Panc1 (cell line): ENCODE results near the gene PRKCA. TPM values are rescaled to one million over a fixed set of nuclear protein-coding genes. Genes with fewer than 3 reads are reported as not detected.

Experiments
- ATAC-seq: fragments of 200-7000 bp; cut with Tn5 transposase; 2 replicates; pipeline ENCODE4 v1.9.1; 2020; ENCODE audit warnings: mild to moderate bottlenecking, moderate library complexity
- BruUV-seq: library from RNA; stranded (reverse); fragments of 400-500 nt; replicated peaks from 2 replicates; lab custom pipeline; 2021; lab: Mats Ljungman, UMichigan
- CTCF ChIA-PET: fragments of 300-600 bp; sonication (Branson Sonifier 250); formaldehyde crosslinking; loops from one replicate; lab custom pipeline; 2022; ENCODE audit warnings: antibody characterized with exemption; lab: Charles Lee
- POLR2A ChIA-PET: fragments of 300-600 bp; sonication (Branson Sonifier 250); formaldehyde crosslinking; loops from one replicate; lab custom pipeline; 2022; ENCODE audit warnings: antibody characterized with exemption; lab: Charles Lee
- DNase-seq: peaks from one replicate; pipeline ENCODE4 v3.0.0-alpha.2; 2010; ENCODE audit warnings: low read depth, low spot score
- H3K27ac ChIP-seq: 2 replicates; pipeline ENCODE4 v1.5.1; 2011; ENCODE audit warnings: mild to moderate bottlenecking, low read length, inconsistent platforms
- H3K27me3 ChIP-seq: fragments of 200-500 bp; sonication (Bioruptor generic); 2 replicates; pipeline ENCODE4 v1.6.0; 2014; ENCODE audit warnings: low read length, inconsistent platforms; ENCODE audit not compliant: control insufficient read depth, insufficient read depth
- H3K36me3 ChIP-seq: fragments of 200-500 bp; sonication (Bioruptor generic); 2 replicates; pipeline ENCODE4 v1.5.1; 2014; ENCODE audit warnings: inconsistent platforms, mild to moderate bottlenecking, low read length, moderate library complexity; ENCODE audit not compliant: control insufficient read depth, insufficient read depth
- H3K4me1 ChIP-seq: 2 replicates; pipeline ENCODE4 v1.5.1; 2011; ENCODE audit warnings: inconsistent platforms, mild to moderate bottlenecking, low read length, moderate library complexity; ENCODE audit not compliant: control insufficient read depth, insufficient read depth
- H3K4me3 ChIP-seq, 2 experiments: 2 replicates each; pipeline ENCODE4 v1.5.1; 2011 to 2012; ENCODE audit warnings: low read depth in 2 of 2, low read length in 2 of 2, mild to moderate bottlenecking in 2 of 2, inconsistent platforms in 1 of 2, moderate library complexity in 1 of 2
- H3K9me3 ChIP-seq: fragments of 200-500 bp; sonication (Bioruptor generic); 2 replicates; pipeline ENCODE4 v1.5.1; 2014; ENCODE audit warnings: low read depth, mild to moderate bottlenecking, inconsistent platforms, low read length, moderate library complexity; ENCODE audit not compliant: control insufficient read depth, insufficient read depth
- POLR2AphosphoS5 ChIP-seq: IDR thresholded peaks from 2 replicates; pipeline ENCODE4 v1.6.1; 2012; ENCODE audit warnings: mild to moderate bottlenecking, low read depth, low read length, moderate library complexity
- SIN3A ChIP-seq: IDR thresholded peaks from 2 replicates; pipeline ENCODE4 v1.6.1; 2012; ENCODE audit warnings: low read depth, mild to moderate bottlenecking, low read length, moderate library complexity, borderline replicate concordance; ENCODE audit not compliant: insufficient read depth
- TCF7L2 ChIP-seq: IDR thresholded peaks from 2 replicates; pipeline ENCODE4 v1.6.1; 2011; ENCODE audit warnings: mild to moderate bottlenecking, low read depth, low read length, inconsistent platforms
- in situ Hi-C: cut with HindIII; loops from 2 replicates; pipeline ENCODE4 v1.10.0; 2016; ENCODE audit warnings: low sequenced_read_pairs, low pct_unique_long_range_greater_than_20kb
- intact Hi-C: fragments of 100-400 bp; cut with micrococcal nuclease; formaldehyde crosslinking; loops from one replicate; pipeline ENCODE4 v1.10.0; 2022; ENCODE audit not compliant: unreplicated experiment
- total RNA-seq: library from RNA; stranded (reverse); gene quantifications from one replicate; pipeline ENCODE4 v1.2.1, GENCODE V29; 2021; ENCODE audit not compliant: unreplicated experiment
- TF ChIP-seq, protein P1 (sequence below): fragments of 450-650 bp; IDR thresholded peaks from 2 replicates; pipeline ENCODE4 v1.5.1; 2017; ENCODE audit warnings: mild to moderate bottlenecking
- TF ChIP-seq, protein P2 (sequence below), 2 experiments: IDR thresholded peaks; 2 replicates each; pipeline ENCODE4 v1.6.1; 2011 to 2012; ENCODE audit warnings: low read depth in 2 of 2, control low read depth in 1 of 2, low read length in 1 of 2, mild to moderate bottlenecking in 1 of 2, moderate library complexity in 1 of 2; ENCODE audit not compliant: insufficient read depth in 1 of 2

Gene PRKCA
- total RNA-seq, 1 experiment from 2014 or later = 53.0 TPM

DNA sequence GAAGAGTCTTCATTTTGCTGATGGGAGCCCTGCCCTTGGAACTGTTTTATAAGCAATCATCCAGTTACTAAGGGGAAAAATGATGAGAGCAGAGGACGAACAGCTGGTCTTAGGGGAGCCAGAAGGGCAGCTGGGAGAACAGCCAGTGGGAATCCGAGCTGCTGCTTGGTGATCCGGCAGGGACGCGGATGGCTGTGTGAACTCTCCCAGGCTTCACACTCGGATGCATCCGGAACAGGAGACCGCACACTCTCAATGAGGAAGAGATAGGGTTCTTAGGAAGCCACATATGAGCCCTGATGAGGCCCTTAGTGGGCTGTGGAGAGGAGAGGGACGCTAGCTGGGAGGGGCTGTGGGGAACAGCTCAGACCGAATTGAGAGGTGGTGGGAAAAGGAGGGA lies 527.5 kb downstream of the PRKCA start:
- no peak; the same call in 1 of the 2 replicates for ATAC-seq

DNA sequence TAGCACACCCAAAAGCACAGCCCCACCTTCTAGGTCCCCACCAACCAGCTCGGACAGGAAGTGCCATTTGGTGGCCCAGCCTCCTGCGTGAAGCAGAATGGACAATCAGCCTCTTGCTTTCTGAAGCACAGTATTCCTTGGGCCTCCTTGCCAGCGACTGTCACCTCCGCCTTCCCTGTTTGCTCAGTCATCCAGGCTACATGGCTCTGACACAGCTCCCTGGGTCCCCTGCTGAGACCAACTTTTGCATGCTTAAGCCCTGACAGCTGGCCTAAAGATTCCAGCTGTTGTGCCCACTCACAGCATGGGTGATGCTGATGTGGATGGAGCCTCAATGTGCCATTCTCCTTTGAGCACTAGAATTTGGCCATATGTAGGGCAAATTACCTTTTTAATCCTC lies 528.0 kb downstream of the PRKCA start:
- Histone ChIP-seq H3K27me3 (no peaks in the 10 kb centered on the region), H3K9me3 (no peaks in the 10 kb centered on the region), H3K4me3 (no peak overlapping the region), H3K4me1 (no peaks in the 10 kb centered on the region), H3K27ac (no peak overlapping the region), H3K36me3 (no peaks in the 10 kb centered on the region)
- CTCF ChIA-PET = no interaction called here
- in situ Hi-C loops = no loop called here
- TF ChIP-seq, protein P1, sequence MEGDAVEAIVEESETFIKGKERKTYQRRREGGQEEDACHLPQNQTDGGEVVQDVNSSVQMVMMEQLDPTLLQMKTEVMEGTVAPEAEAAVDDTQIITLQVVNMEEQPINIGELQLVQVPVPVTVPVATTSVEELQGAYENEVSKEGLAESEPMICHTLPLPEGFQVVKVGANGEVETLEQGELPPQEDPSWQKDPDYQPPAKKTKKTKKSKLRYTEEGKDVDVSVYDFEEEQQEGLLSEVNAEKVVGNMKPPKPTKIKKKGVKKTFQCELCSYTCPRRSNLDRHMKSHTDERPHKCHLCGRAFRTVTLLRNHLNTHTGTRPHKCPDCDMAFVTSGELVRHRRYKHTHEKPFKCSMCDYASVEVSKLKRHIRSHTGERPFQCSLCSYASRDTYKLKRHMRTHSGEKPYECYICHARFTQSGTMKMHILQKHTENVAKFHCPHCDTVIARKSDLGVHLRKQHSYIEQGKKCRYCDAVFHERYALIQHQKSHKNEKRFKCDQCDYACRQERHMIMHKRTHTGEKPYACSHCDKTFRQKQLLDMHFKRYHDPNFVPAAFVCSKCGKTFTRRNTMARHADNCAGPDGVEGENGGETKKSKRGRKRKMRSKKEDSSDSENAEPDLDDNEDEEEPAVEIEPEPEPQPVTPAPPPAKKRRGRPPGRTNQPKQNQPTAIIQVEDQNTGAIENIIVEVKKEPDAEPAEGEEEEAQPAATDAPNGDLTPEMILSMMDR = no peak
- TF ChIP-seq SIN3A = no peak
- TF ChIP-seq POLR2AphosphoS5 = no peak
- TF ChIP-seq TCF7L2 = no peak
- TF ChIP-seq, protein P2, sequence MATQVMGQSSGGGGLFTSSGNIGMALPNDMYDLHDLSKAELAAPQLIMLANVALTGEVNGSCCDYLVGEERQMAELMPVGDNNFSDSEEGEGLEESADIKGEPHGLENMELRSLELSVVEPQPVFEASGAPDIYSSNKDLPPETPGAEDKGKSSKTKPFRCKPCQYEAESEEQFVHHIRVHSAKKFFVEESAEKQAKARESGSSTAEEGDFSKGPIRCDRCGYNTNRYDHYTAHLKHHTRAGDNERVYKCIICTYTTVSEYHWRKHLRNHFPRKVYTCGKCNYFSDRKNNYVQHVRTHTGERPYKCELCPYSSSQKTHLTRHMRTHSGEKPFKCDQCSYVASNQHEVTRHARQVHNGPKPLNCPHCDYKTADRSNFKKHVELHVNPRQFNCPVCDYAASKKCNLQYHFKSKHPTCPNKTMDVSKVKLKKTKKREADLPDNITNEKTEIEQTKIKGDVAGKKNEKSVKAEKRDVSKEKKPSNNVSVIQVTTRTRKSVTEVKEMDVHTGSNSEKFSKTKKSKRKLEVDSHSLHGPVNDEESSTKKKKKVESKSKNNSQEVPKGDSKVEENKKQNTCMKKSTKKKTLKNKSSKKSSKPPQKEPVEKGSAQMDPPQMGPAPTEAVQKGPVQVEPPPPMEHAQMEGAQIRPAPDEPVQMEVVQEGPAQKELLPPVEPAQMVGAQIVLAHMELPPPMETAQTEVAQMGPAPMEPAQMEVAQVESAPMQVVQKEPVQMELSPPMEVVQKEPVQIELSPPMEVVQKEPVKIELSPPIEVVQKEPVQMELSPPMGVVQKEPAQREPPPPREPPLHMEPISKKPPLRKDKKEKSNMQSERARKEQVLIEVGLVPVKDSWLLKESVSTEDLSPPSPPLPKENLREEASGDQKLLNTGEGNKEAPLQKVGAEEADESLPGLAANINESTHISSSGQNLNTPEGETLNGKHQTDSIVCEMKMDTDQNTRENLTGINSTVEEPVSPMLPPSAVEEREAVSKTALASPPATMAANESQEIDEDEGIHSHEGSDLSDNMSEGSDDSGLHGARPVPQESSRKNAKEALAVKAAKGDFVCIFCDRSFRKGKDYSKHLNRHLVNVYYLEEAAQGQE (IDR thresholded peaks at IDR 0.05; ENCODE audit: insufficient read depth in 1 of 2, low read depth in 2 of 2, low read length in 1 of 2) = no peak
- DNase-seq = no peak
- BruUV-seq = no TSS peak
- POLR2A ChIA-PET = no interaction called here
- intact Hi-C loops = no loop called here
- ATAC-seq = no peak

More for the DNA sequence above, 527.5 kb downstream of the PRKCA start:
- H3K4me1 ChIP-seq = no peaks in the 10 kb centered on the region
- H3K36me3 ChIP-seq = no peaks in the 10 kb centered on the region
- H3K9me3 ChIP-seq = no peaks in the 10 kb centered on the region
- H3K27me3 ChIP-seq = no peaks in the 10 kb centered on the region
- DNase-seq = no peak
- TF ChIP-seq, protein P1 = no peak
- TF ChIP-seq, protein P2 (IDR thresholded peaks at IDR 0.05; ENCODE audit: insufficient read depth in 1 of 2, low read depth in 2 of 2, low read length in 1 of 2) = no peak; a peak in 1 of 4 replicates
- TF ChIP-seq POLR2AphosphoS5 (no peak), TCF7L2 (no peak), SIN3A (no peak)
- in situ Hi-C loops = no loop called here
- intact Hi-C loops = no loop called here
- H3K27ac ChIP-seq = no peak overlapping the region
- no TSS peak for BruUV-seq
- ChIA-PET POLR2A (no interaction called here), CTCF (no interaction called here)
- H3K4me3 ChIP-seq = no peak overlapping the region
